Astrocyte (in vitro differentiated cells and primary cell): Measurements from ENCODE around the gene PIBF1.

Experiments used
- CTCF ChIP-seq: IDR thresholded peaks from 2 replicates; pipeline ENCODE4 v1.5.1; 2011; ENCODE audit warnings: low read depth, mild to moderate bottlenecking, inconsistent platforms, low read length, moderate library complexity; ENCODE audit not compliant: insufficient read depth
- EZH2 ChIP-seq: IDR thresholded peaks from 2 replicates; pipeline ENCODE4 v1.6.1; 2012; ENCODE audit warnings: mild to moderate bottlenecking, low read length, inconsistent platforms; ENCODE audit not compliant: insufficient read depth

DNA sequence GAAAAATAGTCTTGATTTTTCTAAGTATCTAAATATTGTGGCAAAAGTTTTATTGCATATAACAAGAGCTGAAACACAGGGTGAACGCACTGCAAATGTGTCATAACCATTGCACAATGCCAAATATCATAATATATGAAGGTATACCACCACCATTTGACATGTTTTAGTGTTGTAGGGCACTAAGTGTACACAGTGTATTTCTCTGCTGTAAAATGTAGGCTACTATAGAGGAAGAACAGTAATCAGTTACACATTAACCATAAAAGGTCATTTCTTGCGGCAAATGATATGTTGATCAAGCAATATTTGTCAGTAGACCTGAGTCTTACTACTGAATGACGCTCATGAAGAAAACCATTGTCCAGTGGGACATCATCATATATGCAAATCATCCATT, 258.6 kb downstream of the PIBF1 start:
- TF ChIP-seq CTCF (no peak), EZH2 (no peak)
